Measurements from ENCODE around the gene MEIS1. TPM values are rescaled to one million over a fixed set of nuclear protein-coding genes. Genes with fewer than 3 reads are reported as not detected.

Gene MEIS1
- total and polyA plus RNA-seq, 5 experiments from 2014 or later: not detected

DNA sequence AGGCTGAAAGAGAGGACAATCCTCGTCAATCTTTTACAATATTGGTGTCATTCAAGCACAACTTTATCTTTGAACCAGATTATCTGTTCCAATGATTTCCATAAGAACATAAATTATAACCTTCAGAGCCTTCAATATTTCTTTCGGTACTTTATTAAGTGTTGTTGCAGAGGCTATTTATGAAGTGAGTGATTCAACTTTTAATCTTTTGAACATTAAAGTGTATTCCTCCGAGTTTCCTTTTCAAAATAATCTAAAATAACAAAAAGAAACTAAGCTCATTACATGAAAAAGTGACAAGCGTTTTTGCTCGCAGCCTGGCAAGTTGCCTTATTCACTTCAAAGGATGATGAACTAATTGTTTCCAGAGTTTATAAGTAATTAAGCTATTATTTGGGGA is 149.0 kb downstream of the MEIS1 start:
- POLR2A ChIA-PET: no interaction called here

GRCh38 chr2:66585587-66585986 is 150.7 kb downstream of the MEIS1 start:
- Mint-ChIP-seq H3K9me3 (peaks cover 0 to 10% (median 2%) of the 10 kb centered on the region in 9 donors), H3K4me3 (no peak overlapping the region), H3K27me3 (peaks cover 0 to 18% (median 11%) of the 10 kb centered on the region in 5 donors), H3K36me3 (peaks cover 0 to 5% (median 0%) of the 10 kb centered on the region in 3 donors), H3K27ac (no peak overlapping the region), H3K4me1 (peaks cover 0 to 6% (median 2%) of the 10 kb centered on the region in 4 donors)
- ATAC-seq (no peak), DNase-seq (no peak)
- POLR2A ChIA-PET: no interaction called here

More for the DNA sequence above, 149.0 kb downstream of the MEIS1 start:
- Mint-ChIP-seq H3K36me3 (peaks cover 0 to 11% (median 0%) of the 10 kb centered on the region in 3 donors), H3K4me1 (peaks cover 0 to 6% (median 2%) of the 10 kb centered on the region in 4 donors), H3K9me3 (peaks cover 0 to 8% (median 0%) of the 10 kb centered on the region in 9 donors), H3K27ac (no peak overlapping the region), H3K27me3 (peaks cover 12 to 32% (median 18%) of the 10 kb centered on the region in 5 donors), H3K4me3 (no peak overlapping the region)
- no peak for DNase-seq
- ATAC-seq: no peak

GRCh38 chr2:66587216-66587615 is 152.3 kb downstream of the MEIS1 start:
- POLR2A ChIA-PET: no interaction called here
- Mint-ChIP-seq H3K27ac (no peak overlapping the region), H3K4me3 (no peak overlapping the region), H3K27me3 (peaks cover 0 to 12% (median 5%) of the 10 kb centered on the region in 5 donors), H3K4me1 (no peaks in the 10 kb centered on the region), H3K9me3 (peaks cover 0 to 10% (median 2%) of the 10 kb centered on the region in 9 donors), H3K36me3 (no peaks in the 10 kb centered on the region)
- no peak for DNase-seq
- no peak for ATAC-seq

- ATAC-seq (no peak), DNase-seq (no peak)
- Mint-ChIP-seq H3K36me3 (no peaks in the 10 kb centered on the region), H3K27ac (no peak overlapping the region), H3K9me3 (peaks cover 0 to 10% (median 2%) of the 10 kb centered on the region in 9 donors), H3K4me1 (no peaks in the 10 kb centered on the region), H3K4me3 (no peak overlapping the region), H3K27me3 (peaks cover 0 to 4% (median 0%) of the 10 kb centered on the region in 5 donors)
- POLR2A ChIA-PET: no interaction called here
Observed at GRCh38 chr2:66594001-66594400, 159.1 kb downstream of the MEIS1 start.

- no peak overlapping the region for H3K27ac Mint-ChIP-seq
- POLR2A ChIA-PET: no interaction called here
- H3K27me3 Mint-ChIP-seq: peaks cover 0 to 4% (median 0%) of the 10 kb centered on the region in 5 donors
- H3K4me1 Mint-ChIP-seq: no peaks in the 10 kb centered on the region
- no peaks in the 10 kb centered on the region for H3K36me3 Mint-ChIP-seq
- DNase-seq (no peak), ATAC-seq (no peak)
- H3K4me3 Mint-ChIP-seq: no peak overlapping the region
- H3K9me3 Mint-ChIP-seq: peaks cover 0 to 7% (median 2%) of the 10 kb centered on the region in 9 donors
Observed at GRCh38 chr2:66595556-66595955, 160.6 kb downstream of the MEIS1 start.

GRCh38 chr2:66596256-66596655 is 161.3 kb downstream of the MEIS1 start:
- Mint-ChIP-seq H3K4me3 (no peak overlapping the region), H3K9me3 (peaks cover 0 to 7% (median 2%) of the 10 kb centered on the region in 9 donors), H3K27me3 (peaks cover 0 to 4% (median 0%) of the 10 kb centered on the region in 5 donors), H3K27ac (no peak overlapping the region), H3K4me1 (no peaks in the 10 kb centered on the region), H3K36me3 (no peaks in the 10 kb centered on the region)
- POLR2A ChIA-PET: no interaction called here
- DNase-seq (no peak), ATAC-seq (no peak)

DNA sequence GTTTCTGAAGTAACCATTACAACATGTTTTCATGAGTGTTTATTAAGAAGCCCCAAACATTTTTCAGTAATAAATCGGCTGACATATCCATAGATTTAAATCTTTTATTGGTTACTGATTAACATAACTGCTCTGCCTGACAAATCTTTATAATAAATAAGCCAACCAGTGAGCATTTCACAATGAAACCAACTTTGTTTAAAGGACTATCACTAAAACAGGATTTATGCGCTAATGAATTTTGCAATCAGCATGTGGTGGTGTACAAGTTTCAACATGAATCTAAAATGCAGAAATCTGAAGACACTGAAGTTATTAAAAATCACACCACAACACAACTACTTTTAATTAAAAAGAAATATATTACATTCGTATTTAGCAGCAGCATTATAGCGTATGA is 166.7 kb downstream of the MEIS1 start:
- Mint-ChIP-seq H3K4me3 (no peak overlapping the region), H3K27ac (no peak overlapping the region), H3K4me1 (no peaks in the 10 kb centered on the region), H3K27me3 (peaks cover 0 to 4% (median 2%) of the 10 kb centered on the region in 5 donors), H3K36me3 (no peaks in the 10 kb centered on the region), H3K9me3 (peaks cover 0 to 7% (median 2%) of the 10 kb centered on the region in 9 donors)
- DNase-seq (no peak), ATAC-seq (no peak)
- POLR2A ChIA-PET: no interaction called here

- ATAC-seq: no peak
- Mint-ChIP-seq H3K4me3 (no peak overlapping the region), H3K9me3 (peaks cover 0 to 7% (median 2%) of the 10 kb centered on the region in 9 donors), H3K27ac (no peak overlapping the region), H3K27me3 (peaks cover 0 to 5% (median 2%) of the 10 kb centered on the region in 5 donors), H3K4me1 (no peaks in the 10 kb centered on the region), H3K36me3 (no peaks in the 10 kb centered on the region)
- no peak for DNase-seq
- POLR2A ChIA-PET: no interaction called here
Observed at GRCh38 chr2:66602341-66602740, 167.4 kb downstream of the MEIS1 start.

- POLR2A ChIA-PET: no interaction called here
- ATAC-seq (no peak), DNase-seq (no peak)
- H3K4me1 Mint-ChIP-seq: no peaks in the 10 kb centered on the region
- peaks cover 0 to 3% (median 2%) of the 10 kb centered on the region in 5 donors for H3K27me3 Mint-ChIP-seq
- peaks cover 0 to 5% (median 2%) of the 10 kb centered on the region in 9 donors for H3K9me3 Mint-ChIP-seq
- no peaks in the 10 kb centered on the region for H3K36me3 Mint-ChIP-seq
- H3K27ac Mint-ChIP-seq: no peak overlapping the region
- H3K4me3 Mint-ChIP-seq: no peak overlapping the region
Observed at GRCh38 chr2:66604326-66604725, 169.4 kb downstream of the MEIS1 start.

DNA sequence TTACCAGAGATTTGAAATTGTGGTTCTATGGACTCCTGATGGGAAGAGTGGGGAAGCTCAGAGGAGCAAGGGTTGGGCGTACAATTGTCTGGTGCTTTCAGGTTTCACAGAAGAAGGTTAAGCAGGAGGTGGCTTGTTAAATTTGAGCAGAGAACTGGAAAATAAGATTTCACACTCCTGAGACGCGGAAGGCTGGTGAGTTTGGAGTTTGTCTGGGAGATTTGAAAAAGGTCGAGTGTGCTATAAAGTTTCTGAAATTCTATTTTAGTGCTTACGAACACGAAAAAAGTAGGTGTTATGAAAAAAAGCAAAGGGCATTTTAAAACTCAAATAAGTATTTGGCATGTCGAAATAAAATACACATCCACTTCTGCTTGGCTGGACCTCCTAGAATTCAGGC is 170.1 kb downstream of the MEIS1 start:
- ATAC-seq (no peak), DNase-seq (no peak)
- peaks cover 0 to 3% (median 2%) of the 10 kb centered on the region in 5 donors for H3K27me3 Mint-ChIP-seq
- H3K27ac Mint-ChIP-seq: no peak overlapping the region
- peaks cover 0 to 3% (median 0%) of the 10 kb centered on the region in 9 donors for H3K9me3 Mint-ChIP-seq
- no peaks in the 10 kb centered on the region for H3K4me1 Mint-ChIP-seq
- H3K4me3 Mint-ChIP-seq: no peak overlapping the region
- H3K36me3 Mint-ChIP-seq: no peaks in the 10 kb centered on the region
- POLR2A ChIA-PET: no interaction called here

DNA sequence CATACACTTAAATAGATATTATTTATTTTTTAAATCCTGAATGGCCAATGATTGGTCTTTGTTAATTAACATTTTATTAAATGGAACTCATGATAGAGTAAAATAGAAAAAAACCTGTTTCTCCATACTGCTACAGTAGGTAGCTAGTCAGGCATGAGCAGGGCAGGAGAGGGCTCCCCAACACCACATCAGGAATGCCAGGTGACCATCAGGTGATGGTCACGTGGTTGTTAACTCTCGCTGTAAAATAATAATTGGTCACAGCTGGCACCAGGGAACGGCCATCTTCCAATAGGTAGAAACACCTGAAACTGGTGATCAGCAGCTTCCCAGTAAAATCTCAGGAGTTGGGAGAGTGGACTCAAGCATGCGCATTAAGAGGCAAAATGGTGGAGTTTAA is 172.2 kb downstream of the MEIS1 start:
- POLR2A ChIA-PET: no interaction called here
- Mint-ChIP-seq H3K27me3 (peaks cover 0 to 3% (median 2%) of the 10 kb centered on the region in 5 donors), H3K4me3 (no peak overlapping the region), H3K27ac (no peak overlapping the region), H3K36me3 (no peaks in the 10 kb centered on the region), H3K9me3 (peaks cover 0 to 14% (median 2%) of the 10 kb centered on the region in 9 donors), H3K4me1 (no peaks in the 10 kb centered on the region)
- DNase-seq (no peak), ATAC-seq (no peak)
